NCI-H1092 treated with DMSO at 0.1 percent for 48 hours (cell line): ENCODE measurements around the gene ELL.

ENCODE experiments used
- DNase-seq: peaks from one replicate; lab custom pipeline; 2025; lab: John Stamatoyannopoulos, UW

Gene ELL

DNA sequence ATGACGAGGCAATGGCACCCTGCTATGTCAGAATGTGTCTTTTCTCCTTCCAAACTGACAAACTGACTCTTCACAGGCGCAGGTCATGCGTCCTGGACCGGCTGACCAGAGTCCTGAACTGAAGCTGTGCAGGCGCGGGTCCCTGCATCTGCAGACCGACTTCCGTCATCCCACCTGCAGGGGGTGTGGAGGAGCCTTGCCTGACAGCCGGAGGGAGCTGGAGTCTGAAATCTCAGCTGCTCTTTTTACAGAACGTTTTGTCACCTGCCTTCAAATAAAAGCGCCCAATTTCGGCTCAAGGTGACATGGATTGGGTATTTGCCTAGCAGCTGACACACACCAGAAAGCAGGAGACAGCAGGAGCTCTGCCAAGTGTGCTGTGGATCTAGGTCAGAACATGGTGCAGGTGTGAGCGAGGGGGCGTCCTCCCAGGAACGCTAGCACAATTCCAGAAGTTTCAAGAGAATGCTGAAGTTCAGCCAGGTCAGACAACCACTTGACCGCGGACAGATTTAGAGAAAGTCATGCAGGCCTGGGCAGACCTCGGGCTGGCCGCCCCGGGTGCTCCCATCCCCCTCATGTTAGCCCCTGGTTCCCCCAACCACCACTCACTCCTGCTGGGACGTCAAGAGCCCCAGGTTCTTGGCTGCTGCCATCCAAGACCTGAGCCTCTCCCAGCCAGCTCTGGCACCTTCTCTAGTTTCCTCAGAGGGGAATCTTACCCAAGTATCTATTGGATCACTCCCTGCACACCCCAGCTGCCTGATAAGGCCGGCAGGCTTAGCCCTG, 32.8 kb downstream of the ELL start:
- DNase-seq = peak; percentile 45

DNA sequence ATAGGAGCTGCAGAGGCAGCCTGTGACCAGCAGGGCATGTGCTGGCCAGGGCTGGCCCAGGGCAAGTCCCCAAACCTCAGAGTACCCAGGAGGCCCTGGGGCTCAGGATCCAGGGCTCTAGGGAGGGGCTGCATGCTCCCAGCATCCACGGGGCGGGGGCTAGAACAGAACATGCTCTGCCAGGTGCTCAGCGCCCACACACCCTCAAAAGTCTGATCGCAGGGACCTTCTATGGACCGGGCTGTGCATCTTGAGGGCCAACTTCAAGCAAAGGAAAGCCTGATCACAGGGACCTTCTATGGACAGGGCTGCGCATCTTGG, 33.5 kb downstream of the ELL start:
- DNase-seq = no peak

DNA sequence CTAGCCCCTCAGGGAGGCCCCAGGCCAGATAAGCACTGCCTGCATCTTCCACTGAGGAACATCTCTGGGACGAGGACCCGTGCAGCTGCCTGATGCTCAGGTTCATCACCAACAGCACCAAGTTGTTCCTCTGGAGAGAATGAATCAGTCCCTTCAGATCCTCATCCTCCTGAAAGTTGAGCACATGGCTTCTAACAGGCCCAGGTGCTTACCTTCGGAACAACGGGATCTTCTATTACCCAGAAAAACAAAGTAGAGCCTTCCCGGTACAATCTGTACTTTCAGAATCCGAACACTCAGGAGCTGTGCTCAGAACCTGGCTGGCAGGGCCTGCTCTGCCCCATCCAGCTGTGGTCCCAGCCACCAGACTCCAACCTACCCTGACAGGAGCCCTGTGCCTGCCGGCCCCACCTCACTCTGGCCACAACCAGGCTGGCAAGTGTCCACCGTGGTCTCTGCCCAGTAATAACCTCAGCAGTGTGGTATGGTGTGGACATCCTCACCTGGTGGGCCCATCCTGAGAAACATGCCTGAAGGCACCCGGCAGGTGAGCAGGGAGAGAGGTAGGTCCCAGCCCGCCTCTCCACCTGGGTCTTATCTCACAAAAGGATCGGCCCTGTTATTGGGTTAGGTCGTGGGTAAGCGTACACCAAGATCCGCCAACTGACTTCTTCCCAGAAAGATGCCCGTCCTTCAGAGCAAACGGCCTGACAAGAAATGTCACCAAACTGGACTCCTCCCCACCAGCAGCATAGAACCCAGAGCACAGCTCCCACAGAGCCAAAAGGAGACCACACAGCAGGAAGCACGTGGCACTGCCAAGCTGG, 34.1 kb downstream of the ELL start:
- no peak for DNase-seq

DNA sequence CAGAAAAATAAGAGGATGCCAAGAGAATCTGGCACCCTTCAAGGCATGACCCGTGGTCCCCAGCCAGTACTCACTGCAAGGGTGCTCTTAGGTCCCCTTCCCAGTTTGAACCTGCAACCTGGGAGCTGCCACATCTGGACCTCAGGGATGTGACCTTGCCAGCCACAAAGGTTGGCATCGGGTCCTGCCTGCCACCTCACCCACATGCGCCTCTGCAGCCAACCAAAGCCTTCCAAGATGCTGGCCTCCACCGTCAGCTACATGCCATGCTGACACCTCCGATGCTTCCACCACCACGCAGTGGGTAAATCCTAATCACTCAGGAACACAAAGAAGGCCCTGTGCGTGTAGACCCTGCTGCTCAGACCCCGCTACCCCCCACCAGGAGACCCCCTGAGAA, 35.1 kb downstream of the ELL start:
- DNase-seq = no peak

DNA sequence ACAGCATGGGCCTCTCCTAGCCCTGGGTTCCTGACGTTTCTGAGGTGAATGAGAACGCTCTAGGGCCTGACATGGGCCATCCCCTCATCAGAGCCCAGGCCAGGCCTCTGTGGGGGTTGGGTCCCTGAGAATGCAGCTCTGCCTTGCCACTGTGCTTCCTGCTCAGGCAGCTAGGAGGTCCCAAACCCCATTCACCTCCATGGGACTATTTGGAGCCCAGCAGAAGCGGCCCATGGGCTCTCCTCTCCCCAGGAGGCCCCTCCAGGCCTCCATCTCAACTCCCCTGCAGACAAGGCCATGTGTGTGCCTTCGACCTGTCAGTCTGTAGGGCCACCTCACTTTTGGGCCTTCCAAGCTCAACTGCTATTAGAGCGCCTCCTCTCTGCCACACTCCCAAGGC, 36.9 kb downstream of the ELL start:
- no peak for DNase-seq

DNA sequence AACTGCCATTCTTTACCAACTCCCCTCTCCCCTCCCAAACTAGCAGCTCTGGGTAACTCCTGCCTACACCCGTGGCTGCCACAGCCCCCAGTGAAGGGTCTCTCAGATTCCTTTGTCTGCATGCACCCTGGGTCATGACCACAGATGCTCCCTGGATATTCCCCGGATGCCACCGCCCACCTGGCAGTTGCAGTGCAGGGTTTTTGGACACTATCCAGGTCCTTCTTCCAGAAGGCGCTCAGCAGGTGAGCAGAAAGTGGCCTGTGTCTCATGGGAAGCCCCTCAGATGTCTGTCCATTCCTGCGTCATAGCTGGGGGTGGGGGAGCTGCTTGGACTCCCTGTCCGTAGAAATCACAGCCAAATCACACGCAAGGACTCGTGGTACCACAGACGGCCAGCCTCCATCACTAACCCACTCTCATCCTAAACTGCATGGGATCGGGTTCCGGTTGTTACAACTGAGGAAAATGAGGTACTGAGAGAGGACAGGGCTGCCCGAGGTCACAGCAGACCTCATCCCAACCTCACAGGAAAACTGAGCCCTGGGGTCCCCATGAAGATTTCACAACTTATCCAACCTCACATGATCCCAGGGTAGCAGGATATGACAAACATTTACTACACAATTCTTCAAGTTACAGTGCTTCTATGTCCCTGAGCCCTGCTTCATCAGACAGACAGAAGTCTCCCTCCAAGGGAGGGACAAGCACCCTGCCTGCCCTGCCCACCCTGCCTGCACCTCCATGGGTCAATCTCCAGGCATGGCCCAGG, 38.6 kb downstream of the ELL start:
- DNase-seq = peak; percentile 68

DNA sequence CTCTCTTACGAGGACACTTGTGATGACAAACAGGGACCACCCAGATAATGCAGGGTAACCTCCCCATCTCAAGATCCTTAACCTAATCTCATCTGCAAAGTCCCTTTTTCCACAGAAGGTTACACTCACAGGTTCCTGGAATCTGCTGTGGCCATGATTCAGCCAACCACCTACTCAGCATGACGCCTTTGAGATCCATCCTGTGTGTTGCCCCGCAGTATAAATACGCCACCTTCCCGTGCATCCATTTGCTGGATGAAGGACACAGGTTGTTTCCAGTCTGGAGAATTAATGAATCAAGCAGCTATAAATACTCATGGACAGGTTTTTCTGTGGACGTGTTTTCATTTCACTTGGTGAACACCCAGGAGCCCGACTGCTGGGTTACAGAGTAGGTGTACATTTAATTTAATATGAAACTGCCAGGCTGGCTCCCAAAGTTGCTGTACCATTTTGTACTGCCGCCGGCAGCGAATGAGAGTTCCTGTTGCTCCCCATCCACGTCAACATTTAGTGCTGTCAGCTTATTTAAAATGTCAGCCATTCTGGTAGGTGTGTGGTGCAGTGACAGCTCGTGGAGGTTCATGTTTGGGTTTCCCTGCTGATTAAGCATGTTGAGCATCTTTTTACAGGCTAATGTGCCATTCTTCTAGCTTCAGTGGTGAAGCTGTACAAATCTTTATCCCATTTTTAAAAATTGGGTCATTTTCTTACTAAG, 40.2 kb downstream of the ELL start:
- DNase-seq = no peak

DNA sequence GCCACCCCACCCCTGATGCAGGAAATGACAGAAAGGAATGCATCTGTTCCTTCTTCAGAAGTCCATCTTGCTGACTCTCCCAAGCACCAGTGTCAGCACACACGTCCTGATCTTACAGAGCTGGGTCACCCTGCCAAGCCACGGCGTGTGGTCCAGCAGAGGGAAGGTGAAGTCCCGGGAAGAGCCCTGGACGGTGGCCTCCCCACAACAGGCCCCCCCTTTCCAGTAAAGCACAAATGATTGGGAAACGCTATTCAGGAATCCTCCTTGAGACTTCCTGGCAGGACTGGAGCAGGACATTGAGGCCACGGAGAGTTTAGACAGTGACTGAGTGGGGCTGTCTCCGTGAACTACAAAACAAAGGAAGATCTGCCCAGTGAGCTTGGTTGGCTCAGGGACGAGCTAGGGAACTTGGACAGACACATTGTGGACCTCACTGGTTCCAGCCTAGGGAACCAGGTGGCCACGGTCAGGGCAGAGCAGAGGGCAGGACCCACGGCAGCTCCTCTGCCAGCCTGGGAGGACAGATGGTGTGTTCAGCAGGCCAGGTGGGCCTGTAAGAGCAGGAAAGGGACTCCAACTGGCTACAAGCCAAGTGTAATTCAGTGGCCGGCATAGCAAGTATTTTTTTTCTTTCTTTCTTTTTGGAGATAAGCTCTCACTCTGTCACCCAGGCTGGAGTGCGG, 41.7 kb downstream of the ELL start:
- peak; percentile 73 for DNase-seq

DNA sequence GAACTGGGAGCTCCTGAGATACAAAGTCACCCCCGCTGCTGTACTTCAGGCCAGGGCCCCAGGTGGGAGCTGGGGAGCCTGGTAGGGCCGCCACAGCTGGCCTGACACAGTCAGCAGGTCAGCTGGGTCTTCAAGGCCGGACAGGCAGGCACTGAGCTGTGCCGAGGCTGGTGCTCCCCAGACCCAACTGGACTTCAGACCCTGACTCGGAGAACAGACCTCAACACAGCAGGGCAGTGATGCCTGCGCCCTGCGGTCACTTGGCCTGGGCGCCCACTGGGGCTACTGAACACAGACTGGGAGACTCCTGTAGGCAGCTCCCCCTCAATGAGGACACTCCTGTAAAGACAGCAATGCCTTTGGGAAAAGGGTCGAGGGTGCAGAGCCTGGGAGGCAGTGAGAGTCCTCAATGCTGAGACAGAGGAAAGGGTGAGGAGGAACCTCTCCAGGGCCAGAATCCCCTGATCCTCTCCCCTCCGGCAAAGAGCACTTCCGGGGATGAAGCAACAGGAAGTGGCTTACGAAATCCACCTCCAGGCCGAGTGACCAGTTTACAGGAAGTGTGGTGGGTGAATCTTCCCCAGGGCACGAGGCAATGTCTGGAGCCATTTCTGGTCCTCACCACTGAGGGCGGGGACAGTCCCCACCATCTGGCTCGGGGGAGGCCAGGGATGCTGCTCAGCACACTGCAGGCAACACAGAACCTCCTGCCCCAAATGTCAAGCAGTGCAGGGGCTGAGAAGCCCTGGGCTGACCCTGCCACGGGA, 43.1 kb downstream of the ELL start:
- no peak for DNase-seq

DNA sequence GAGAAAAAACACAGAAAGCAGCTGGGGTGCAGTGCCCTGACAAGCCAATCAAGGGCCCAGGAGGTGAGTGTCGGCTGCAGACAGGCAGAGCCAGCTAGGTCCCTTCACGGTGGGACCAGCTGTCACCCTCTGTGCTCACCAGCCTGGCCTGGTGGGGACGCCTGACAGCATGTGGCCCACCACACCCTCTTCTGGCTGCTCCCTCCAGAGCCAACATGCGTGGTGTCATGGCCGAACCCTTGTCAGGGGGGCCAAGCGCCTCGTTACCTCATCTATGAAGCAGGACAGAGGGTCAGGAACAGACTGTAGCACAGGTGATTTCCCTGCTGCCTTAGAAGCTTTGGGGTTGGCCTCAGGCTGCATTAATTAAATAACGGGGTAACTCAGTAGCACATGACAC, 43.9 kb downstream of the ELL start:
- DNase-seq = no peak

DNA sequence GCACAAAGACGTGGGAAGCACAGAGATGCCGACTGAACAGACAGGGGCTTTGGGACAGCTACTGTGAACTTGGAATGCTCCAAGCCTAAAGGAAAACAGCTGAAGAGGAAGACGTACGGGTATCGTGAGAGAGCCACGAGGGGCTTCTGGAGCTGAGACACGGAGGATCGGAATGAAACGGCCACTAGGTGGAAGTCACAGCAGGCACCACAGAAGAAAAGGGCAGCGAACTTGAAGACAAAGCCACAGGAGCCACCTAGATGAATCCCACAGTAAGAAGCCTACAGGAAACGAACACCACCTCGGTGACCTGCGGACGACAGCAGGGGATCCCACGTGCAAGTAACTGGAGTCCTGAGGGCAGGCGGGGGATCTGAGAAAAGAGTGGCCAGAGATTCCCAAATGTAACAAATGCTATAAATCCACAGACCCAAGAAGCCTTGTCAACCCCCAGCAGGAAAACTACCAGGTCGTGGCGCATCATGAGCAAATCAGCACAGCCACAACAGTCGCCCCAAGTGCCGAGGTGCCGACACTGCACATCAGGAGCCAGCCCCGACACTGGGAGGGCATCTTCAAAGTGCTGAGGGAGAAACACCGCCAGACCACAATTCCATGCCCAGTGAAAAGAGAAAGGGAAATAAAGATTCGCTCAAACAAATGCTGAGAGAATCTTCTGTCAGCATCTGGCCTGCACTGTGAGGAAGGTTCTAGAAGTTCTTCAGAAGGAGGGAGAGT, 44.7 kb downstream of the ELL start:
- no peak for DNase-seq

DNA sequence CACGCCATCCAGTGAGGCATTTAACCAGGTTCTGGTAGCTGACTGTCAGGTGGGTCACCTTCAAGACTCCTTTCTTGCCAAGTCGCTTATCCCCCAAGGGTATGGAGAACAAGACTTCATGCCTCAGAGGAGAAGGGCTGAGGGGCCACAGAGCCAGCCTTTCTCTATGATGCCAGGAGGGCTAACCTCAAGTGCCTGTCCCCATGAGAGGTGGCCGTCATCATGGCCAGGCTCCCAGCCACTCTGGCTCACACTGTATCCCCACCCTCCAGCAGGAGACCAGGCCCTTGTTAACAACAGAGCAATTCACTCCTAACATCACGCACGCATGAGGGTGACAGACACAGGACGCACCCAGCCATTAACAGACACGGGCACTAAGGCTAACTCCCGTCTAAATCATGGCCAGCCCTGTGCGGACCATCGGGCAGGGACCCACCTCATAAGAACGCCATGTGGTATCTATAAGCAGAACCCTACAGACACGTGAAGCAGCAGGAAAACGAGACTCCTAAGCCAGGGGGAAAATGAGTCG, 45.3 kb downstream of the ELL start:
- no peak for DNase-seq

DNA sequence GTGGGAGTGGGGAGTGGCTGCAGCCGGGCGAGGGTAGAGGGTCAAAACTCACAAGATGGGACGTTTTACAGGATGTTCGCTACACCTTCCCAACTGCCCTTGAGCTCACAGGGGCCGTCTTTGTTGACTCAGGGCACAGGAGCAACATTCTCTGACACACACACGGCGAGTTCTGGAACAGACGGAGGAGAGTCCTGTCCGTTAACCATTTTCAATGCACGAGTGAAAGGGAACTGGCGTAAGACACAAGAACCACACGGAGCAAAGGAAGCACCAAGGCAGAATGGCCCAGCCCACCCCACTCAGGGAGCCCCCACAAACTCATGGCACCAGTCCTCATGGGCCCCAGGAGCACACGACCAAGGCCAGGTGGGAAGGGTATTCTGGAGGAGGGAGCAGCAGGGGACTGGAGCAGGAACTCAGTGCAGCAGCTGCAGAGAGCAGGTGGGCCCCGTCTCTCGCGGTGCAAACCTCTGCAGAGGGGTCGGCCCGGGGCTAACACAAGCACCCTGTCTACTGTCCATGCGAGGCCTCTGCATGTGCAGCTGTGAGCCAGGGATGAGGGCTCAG, 46.0 kb downstream of the ELL start:
- DNase-seq = no peak

DNA sequence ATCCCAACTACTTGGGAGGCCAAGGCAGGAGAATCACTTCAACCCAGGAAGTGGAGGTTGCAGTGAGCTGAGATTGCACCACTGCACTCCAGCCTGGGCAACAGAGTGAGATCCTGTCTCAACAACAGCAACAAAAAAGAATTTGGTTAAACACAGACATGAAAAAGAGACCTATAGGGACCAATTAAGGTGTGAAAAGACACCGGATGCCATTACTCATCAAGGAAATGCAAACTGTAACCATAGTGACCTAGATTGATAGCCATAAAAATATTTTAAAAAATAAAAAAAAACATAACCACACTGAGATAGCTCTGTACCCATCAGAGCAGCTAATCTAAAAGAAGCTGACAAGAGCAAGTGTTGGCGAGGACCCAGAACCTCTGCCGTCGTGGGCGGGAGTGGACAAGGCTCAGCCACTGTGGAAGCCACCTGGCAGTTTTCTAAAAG, 46.8 kb downstream of the ELL start:
- no peak for DNase-seq

DNA sequence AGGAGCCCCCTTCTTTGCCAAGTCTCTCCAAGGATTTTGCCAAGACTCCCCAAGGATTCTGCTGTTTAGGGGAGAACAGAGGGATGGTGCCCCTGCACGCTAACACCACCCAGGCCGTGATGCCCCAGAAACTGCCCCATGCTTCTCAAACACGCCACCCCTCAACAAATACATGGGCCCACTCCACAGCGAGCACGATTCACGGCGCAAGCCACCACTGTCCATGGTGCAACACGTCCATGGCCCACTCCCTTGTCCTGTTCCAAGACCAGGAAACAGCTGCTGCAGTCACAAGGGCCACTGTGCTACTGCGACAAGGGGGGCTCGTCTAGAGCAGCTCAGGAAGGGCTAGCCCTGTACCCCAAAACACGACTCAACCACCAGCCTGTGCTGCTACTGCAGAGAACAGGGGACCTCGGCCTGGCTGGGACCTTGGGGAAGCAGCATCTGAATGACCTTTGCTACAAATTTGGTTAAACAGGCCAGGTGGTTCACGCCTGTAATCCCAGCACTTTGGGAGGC, 47.4 kb downstream of the ELL start:
- DNase-seq = no peak

DNA sequence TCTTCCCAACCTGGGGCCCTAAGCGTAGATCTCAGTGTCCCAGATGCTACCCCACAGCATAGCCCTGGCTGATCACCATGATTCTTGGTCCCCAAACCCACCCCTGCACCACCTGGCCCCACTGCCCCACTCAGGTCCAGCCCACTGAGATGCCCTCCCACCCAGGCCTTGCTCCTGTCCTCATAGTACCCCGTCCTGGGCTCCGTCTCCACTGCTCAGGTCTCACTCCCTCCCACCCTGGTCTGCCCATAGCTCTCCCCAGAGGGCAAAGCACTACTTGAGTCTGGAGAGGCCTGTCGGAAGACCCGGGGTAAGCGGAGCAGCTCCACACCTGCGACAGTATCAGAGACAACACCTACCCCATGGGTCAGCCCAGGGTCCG, 48.2 kb downstream of the ELL start:
- DNase-seq = no peak

DNA sequence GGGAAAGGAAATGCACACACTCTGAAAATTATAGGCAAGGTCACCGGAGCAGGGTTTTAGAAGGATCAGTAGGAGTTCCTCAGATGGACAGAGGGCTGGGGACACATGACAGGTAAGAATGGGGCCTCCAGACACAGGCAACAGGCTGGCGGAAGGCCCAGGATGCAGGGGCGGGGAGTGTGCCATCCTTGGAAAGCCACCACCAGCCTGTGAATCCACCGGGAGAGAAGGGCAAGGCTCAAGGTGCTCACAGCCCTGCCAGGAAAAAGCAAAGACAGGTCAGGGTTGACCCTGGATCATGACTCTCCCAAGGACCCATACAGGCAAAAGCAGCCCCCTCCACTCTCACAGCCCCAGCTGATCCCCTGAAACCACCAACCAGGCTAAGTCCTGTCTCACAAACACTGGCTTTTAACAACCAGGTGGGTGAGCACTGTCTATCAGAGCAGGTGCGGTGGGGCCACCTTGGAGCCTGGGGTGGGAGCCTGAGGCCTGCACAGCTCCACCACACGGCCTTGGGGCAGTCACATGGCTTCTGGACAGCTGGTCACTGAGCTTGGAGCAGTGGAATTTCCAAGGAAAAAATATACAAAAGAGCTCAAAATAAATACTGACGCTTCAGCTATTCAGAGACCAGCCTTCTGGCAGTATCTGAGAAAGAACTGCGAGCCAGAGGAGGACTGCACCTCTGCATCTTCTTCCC, 48.7 kb downstream of the ELL start:
- no peak for DNase-seq

DNA sequence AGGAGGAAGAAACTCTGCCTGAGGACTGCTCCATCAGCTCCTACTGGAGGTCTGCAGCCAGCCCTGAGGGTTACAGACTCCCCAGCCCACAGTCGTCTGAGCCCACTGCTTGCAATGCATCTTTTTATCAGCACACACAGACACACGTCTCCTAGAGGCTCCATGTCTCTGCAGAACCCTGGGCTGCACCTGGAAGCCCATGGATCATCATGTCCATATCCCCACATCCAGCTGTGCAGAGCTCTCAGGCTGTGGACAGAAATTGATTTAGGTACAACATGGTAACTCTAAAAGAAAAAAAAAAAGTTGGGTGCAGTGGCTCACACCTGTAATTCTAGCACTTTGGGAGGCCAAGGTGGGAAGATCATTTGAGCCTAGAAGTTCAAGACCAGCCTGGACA, 51.1 kb downstream of the ELL start:
- no peak for DNase-seq
